ENCODE data around the gene CDO1. TPM values are rescaled to one million over a fixed set of nuclear protein-coding genes. Genes with fewer than 3 reads are reported as not detected.

The CDO1 gene
- total RNA-seq, 1 donor from 2014 or later = 1.7 TPM

DNA sequence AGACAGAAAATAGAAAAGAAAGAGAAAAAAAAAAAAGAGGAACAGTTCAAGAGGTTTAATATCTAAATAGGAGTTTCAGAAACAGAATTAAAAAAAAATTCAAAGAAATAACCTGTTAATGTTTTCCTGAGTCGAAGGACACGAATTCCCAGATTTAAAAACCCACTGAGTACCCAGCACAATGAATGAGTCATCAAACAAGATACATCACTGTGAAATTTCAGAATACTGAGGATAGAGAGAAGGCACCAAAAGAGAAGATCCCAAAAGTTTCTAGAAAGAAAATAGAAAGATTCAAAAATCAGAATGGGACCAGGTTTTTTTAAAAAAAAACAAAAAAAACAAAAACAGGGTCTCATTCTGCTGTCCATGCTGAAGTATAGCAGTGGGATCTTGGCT lies 8.8 kb downstream of the CDO1 start:
- no peak for DNase-seq (ENCODE audit: low read depth)
- no peak for TF ChIP-seq CTCF (conservative IDR thresholded peaks at IDR 0.05; ENCODE audit: low read depth, low read length)
- no peak overlapping the region for H3K4me3 ChIP-seq (ENCODE audit: low read depth, low read length)

DNA sequence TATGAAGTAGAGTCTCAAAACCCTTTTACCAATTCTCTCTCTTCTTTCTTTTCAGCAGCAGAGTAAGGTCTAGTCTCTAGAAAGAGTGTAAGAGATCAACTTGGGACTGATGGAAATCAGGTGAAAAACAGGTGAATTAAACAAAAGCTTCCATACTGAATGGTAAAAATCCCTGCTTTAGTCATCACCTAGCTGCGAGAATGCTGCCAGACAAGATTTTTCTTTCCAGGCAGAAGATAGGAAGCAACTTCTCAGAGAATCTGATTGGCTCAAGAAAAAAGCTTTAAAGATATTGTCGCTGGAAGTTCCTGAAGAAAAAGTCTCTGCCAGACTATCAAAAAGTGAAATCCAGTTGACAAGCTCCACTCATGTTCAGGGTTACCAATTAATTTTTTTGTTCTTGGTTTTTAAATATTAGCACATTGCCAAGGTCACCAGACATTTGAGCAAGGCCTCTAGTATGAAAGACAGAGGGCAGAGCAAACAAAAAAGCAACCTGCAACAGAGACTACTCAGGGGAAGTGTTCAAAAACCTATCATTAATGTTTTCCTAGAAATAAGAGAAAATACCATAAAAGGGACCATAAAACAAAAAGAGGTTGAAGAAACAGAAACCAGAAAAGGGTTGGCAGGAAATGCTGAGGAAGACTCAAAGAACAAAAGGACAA lies 9.3 kb downstream of the CDO1 start:
- no peak for DNase-seq (ENCODE audit: low read depth)
- TF ChIP-seq CTCF (conservative IDR thresholded peaks at IDR 0.05; ENCODE audit: low read depth, low read length) = no peak
- H3K4me3 ChIP-seq (ENCODE audit: low read depth, low read length) = no peak overlapping the region

DNA sequence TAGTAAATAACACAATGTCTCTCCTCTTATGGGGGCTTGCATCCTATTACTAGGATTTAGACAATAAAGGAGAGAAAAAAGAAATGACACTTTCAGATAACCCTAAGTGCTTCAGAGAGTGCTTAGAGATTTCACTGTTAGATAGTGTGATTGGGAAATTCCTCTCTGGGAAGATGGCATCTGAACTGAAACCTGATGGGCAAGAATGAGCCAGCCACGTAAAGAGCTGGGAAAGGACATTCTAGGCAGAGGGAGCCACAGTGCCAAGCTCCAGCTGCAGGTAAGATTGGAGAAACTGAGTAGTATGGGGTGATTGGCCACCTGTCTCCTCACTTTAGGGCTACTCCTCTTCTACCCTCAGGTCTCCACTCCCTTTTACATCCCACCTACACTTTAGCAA lies 14.5 kb downstream of the CDO1 start:
- no peak for DNase-seq (ENCODE audit: low read depth)
- TF ChIP-seq CTCF (conservative IDR thresholded peaks at IDR 0.05; ENCODE audit: low read depth, low read length) = no peak
- H3K4me3 ChIP-seq (ENCODE audit: low read depth, low read length) = no peak overlapping the region

GRCh38 chr5:115801152-115801551 lies 15.3 kb downstream of the CDO1 start:
- no peak for TF ChIP-seq CTCF (conservative IDR thresholded peaks at IDR 0.05; ENCODE audit: low read depth, low read length)
- no peak overlapping the region for H3K4me3 ChIP-seq (ENCODE audit: low read depth, low read length)
- no peak for DNase-seq (ENCODE audit: low read depth)

- TF ChIP-seq CTCF (conservative IDR thresholded peaks at IDR 0.05; ENCODE audit: low read depth, low read length) = no peak
- no peak overlapping the region for H3K4me3 ChIP-seq (ENCODE audit: low read depth, low read length)
- DNase-seq (ENCODE audit: low read depth) = no peak
Measured at GRCh38 chr5:115800108-115800507, 16.4 kb downstream of the CDO1 start.

- no peak for TF ChIP-seq CTCF (conservative IDR thresholded peaks at IDR 0.05; ENCODE audit: low read depth, low read length)
- no peak overlapping the region for H3K4me3 ChIP-seq (ENCODE audit: low read depth, low read length)
- no peak for DNase-seq (ENCODE audit: low read depth)
Measured at GRCh38 chr5:115798252-115798651, 18.2 kb downstream of the CDO1 start.

DNA sequence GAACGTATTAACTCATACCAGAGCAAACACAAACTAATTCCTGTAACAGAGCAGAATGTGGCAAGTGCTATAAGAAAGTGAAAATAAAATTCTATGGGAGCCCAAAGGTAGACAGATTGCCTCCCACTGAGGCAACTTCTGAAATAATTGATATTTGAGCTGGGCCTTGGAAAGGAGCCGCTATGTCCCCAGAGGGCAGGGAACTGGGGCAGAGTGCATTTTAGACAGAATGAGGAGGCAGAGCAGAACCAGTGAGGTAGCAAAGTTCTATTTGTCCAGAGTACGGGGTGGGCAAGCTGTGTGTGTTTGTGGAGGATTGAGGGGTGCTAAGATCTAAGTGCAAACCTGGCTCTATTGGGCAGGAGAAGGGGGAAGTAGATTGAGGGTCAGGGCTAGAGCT lies 19.8 kb downstream of the CDO1 start:
- no peak for TF ChIP-seq CTCF (conservative IDR thresholded peaks at IDR 0.05; ENCODE audit: low read depth, low read length)
- no peak overlapping the region for H3K4me3 ChIP-seq (ENCODE audit: low read depth, low read length)
- DNase-seq (ENCODE audit: low read depth) = no peak
